SU-DHL-6 (cell line): ENCODE data around the gene SARDH.

Experiments
- H2AFZ ChIP-seq: fragments of 200-600 bp; sonication (generic); 2 replicates; pipeline ENCODE4 v1.6.1; 2014; ENCODE audit warnings: low read depth, mild to moderate bottlenecking, moderate library complexity, mixed read lengths, antibody characterized with exemption, low read length; ENCODE audit not compliant: severe bottlenecking
- H3F3A ChIP-seq: fragments of 200-600 bp; shearing (Covaris generic); 2 replicates; pipeline ENCODE4 v1.6.0; 2016; ENCODE audit warnings: antibody characterized with exemption, mild to moderate bottlenecking; ENCODE audit not compliant: insufficient read depth
- H3K27ac ChIP-seq: fragments of 200-600 bp; sonication (generic); 2 replicates; pipeline ENCODE4 v1.5.1; 2016; ENCODE audit warnings: low read depth, mild to moderate bottlenecking, low read length, moderate library complexity, mixed read lengths
- H3K27me3 ChIP-seq: fragments of 200-600 bp; sonication (generic), shearing (Covaris generic); 2 replicates; pipeline ENCODE4 v1.6.0; 2014; ENCODE audit warnings: mild to moderate bottlenecking, low read length
- H3K36me3 ChIP-seq: fragments of 200-600 bp; sonication (generic); 2 replicates; pipeline ENCODE4 v1.6.1; 2014; ENCODE audit warnings: mild to moderate bottlenecking, low read length, mixed read lengths
- H3K4me2 ChIP-seq: fragments of 300-600, 200-600 bp; shearing (Covaris generic), sonication (generic); 2 replicates; pipeline ENCODE4 v1.6.0; 2014; ENCODE audit warnings: low read length, low read depth, mild to moderate bottlenecking; ENCODE audit not compliant: poor library complexity, severe bottlenecking
- H3K4me3 ChIP-seq: fragments of 200-600 bp; sonication (generic); 2 replicates; pipeline ENCODE4 v1.5.1; 2014; ENCODE audit warnings: antibody characterized with exemption, low read length, mild to moderate bottlenecking, mixed read lengths; ENCODE audit not compliant: insufficient read depth, poor library complexity, severe bottlenecking
- H3K79me2 ChIP-seq: fragments of 200-600 bp; sonication (generic); 2 replicates; pipeline ENCODE4 v1.6.1; 2014; ENCODE audit warnings: mild to moderate bottlenecking, low read length, moderate library complexity; ENCODE audit not compliant: insufficient read depth
- H3K9ac ChIP-seq: fragments of 200-600 bp; sonication (generic); 2 replicates; pipeline ENCODE4 v1.7.0; 2014; ENCODE audit warnings: mild to moderate bottlenecking, low read length
- H3K9me2 ChIP-seq: fragments of 200-600 bp; sonication (generic); replicated peaks from 2 replicates; pipeline ENCODE4 v1.6.1; 2014; ENCODE audit warnings: low read length; ENCODE audit not compliant: insufficient read depth
- H3K9me3 ChIP-seq: fragments of 200-600 bp; sonication (generic); 2 replicates; pipeline ENCODE4 v1.6.1; 2014; ENCODE audit warnings: low read length, mixed read lengths; ENCODE audit not compliant: insufficient read depth
- H4K20me1 ChIP-seq: fragments of 200-600 bp; sonication (generic); 2 replicates; pipeline ENCODE4 v1.6.1; 2014; ENCODE audit warnings: low read depth, mild to moderate bottlenecking, antibody characterized with exemption, low read length, moderate library complexity, mixed read lengths
- EZH2phosphoT487 ChIP-seq: fragments of 200-600 bp; sonication (generic), shearing (Covaris generic); conservative IDR thresholded peaks from 2 replicates; pipeline ENCODE4 v1.6.1; 2018; ENCODE audit warnings: mild to moderate bottlenecking, antibody characterized with exemption, low read length, moderate library complexity, mixed read lengths
- TF ChIP-seq, protein P1 (sequence below): fragments of 200-600 bp; sonication (generic); IDR thresholded peaks from one replicate; pipeline ENCODE4 v1.5.1; 2017; ENCODE audit warnings: antibody characterized with exemption, mild to moderate bottlenecking, low read length, moderate library complexity; ENCODE audit not compliant: insufficient read depth, poor library complexity, severe bottlenecking

Gene SARDH

GRCh38 chr9:133715295-133715865, 22.8 kb downstream of the SARDH start:
- no peaks in the 10 kb centered on the region for H3K9me3 ChIP-seq
- H3K4me3 ChIP-seq: no peak overlapping the region
- no peak overlapping the region for H2AFZ ChIP-seq
- H3K36me3 ChIP-seq: no peaks in the 10 kb centered on the region
- no peaks in the 10 kb centered on the region for H3K9me2 ChIP-seq
- no peak overlapping the region for H3K27ac ChIP-seq
- H3K4me2 ChIP-seq: no peak overlapping the region
- H4K20me1 ChIP-seq: no peaks in the 10 kb centered on the region
- H3K79me2 ChIP-seq: no peaks in the 10 kb centered on the region
- TF ChIP-seq, protein P1, sequence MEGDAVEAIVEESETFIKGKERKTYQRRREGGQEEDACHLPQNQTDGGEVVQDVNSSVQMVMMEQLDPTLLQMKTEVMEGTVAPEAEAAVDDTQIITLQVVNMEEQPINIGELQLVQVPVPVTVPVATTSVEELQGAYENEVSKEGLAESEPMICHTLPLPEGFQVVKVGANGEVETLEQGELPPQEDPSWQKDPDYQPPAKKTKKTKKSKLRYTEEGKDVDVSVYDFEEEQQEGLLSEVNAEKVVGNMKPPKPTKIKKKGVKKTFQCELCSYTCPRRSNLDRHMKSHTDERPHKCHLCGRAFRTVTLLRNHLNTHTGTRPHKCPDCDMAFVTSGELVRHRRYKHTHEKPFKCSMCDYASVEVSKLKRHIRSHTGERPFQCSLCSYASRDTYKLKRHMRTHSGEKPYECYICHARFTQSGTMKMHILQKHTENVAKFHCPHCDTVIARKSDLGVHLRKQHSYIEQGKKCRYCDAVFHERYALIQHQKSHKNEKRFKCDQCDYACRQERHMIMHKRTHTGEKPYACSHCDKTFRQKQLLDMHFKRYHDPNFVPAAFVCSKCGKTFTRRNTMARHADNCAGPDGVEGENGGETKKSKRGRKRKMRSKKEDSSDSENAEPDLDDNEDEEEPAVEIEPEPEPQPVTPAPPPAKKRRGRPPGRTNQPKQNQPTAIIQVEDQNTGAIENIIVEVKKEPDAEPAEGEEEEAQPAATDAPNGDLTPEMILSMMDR: no peak
- TF ChIP-seq EZH2phosphoT487: no peak
- H3F3A ChIP-seq: no peaks in the 10 kb centered on the region
- no peak overlapping the region for H3K9ac ChIP-seq
- no peaks in the 10 kb centered on the region for H3K27me3 ChIP-seq

DNA sequence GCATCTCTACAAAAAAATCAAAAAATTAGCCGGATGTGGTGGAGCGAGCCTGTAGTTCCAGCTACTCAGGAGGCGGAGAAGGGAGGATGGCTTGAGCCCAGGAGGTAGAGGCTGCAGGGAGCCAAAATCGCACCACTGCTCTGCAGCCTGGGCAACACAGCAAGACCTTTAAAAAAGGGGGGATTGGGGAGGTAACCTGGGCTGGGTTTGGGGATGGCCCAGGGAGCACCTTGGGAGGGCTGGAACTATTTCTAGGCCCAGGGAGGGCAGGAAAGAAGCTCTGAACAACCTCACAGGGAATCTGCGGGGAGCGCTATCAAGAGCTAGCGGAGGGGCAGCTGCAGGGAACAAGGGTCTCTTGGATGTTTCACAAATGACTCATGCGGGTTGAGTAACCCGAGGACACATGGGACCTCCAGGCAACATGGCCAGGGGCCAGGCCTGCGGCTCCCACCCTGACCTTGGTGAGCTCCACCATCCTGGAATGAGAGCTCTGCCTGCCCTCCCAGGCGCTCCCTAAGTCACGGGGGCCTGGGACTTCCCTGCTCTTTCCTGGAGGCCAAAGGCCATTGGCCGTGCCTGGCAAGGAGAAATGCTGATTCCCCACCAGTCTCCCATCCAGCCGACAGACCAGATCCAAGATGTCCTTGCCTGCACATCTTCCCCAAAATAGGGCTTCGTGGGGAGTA, 23.4 kb downstream of the SARDH start:
- no peaks in the 10 kb centered on the region for H3K79me2 ChIP-seq
- H3K9me2 ChIP-seq: no peaks in the 10 kb centered on the region
- H3K36me3 ChIP-seq: no peaks in the 10 kb centered on the region
- H2AFZ ChIP-seq: no peak overlapping the region
- no peak overlapping the region for H3K27ac ChIP-seq
- no peak for TF ChIP-seq EZH2phosphoT487
- TF ChIP-seq, protein P1: no peak
- H3F3A ChIP-seq: no peaks in the 10 kb centered on the region
- no peaks in the 10 kb centered on the region for H4K20me1 ChIP-seq
- no peak overlapping the region for H3K9ac ChIP-seq
- H3K27me3 ChIP-seq: no peaks in the 10 kb centered on the region
- H3K4me3 ChIP-seq: no peak overlapping the region
- no peaks in the 10 kb centered on the region for H3K9me3 ChIP-seq
- no peak overlapping the region for H3K4me2 ChIP-seq

GRCh38 chr9:133713960-133714495, 24.1 kb downstream of the SARDH start:
- H3K27ac ChIP-seq: no peak overlapping the region

More at GRCh38 chr9:133713960-133714495, 24.1 kb downstream of the SARDH start:
- Histone ChIP-seq H3K9me3 (no peaks in the 10 kb centered on the region), H3K4me2 (no peak overlapping the region), H3K79me2 (no peaks in the 10 kb centered on the region), H4K20me1 (no peaks in the 10 kb centered on the region), H3K9ac (no peak overlapping the region), H3F3A (no peaks in the 10 kb centered on the region), H3K36me3 (no peaks in the 10 kb centered on the region), H3K4me3 (no peak overlapping the region), H2AFZ (no peak overlapping the region), H3K9me2 (no peaks in the 10 kb centered on the region), H3K27me3 (no peaks in the 10 kb centered on the region)
- TF ChIP-seq EZH2phosphoT487: no peak
- TF ChIP-seq, protein P1: no peak
